Measurements from ENCODE around the gene HNRNPUL2. TPM values are rescaled to one million over a fixed set of nuclear protein-coding genes. Genes with fewer than 3 reads are reported as not detected.
A peak's percentile ranks its signal among the peaks of the same experiment; 100 is the strongest.
"Not testable (repeated sequence)": the region's sequence is repeated elsewhere in the genome, so short reads cannot be mapped to it uniquely, and the experiment has no call there.

Gene HNRNPUL2
- 10 to 100 TPM; 78.7 to 83.8 (median 81.4) TPM for polyA plus RNA-seq (ENCODE audit: insufficient read length in 3 of 3)

DNA sequence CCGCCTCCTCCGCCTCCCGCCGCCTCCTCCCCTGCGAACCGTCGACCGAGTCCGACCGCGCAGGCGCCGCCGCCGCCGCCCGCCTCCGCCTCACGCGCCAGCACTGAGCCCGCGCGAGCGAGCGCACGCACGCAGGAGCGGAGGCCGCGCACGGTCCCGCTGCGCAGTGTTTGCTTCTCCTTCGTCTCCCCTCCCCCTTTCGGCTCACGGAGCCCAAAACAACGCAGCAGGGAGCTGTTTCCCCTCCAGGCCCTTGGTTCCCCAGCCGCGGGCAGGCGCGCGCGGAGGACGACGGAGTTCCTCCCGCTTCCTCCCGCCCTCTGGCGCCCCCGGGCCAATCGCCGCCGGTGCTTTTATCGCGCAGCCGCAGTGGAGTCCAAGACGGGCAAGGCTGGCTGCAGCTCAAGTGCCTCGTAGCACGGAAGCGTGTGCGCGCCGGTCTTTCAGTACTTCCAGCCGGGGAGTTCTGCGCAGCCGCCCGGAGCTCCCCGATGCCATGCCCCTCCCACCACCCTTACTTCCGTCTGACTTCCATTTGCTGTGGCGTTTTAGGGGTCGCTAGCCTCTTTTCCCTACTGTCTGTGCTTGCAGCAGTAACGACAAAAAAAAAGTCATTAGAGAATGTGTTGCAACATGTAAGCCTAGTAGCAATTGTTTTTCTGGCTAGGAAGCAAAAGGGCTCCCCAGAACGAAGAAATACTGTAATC lies at the start of gene HNRNPUL2:
TSS of gene HNRNPUL2 (minus strand) at position 293 of the 707 bp plus-strand sequence. CDS start 301 bp downstream, outside the sequence.
- DNase-seq (ENCODE audit: low read depth in 3 of 3, low spot score in 2 of 3): peak; percentile 97 to 100 (median 98)

DNA sequence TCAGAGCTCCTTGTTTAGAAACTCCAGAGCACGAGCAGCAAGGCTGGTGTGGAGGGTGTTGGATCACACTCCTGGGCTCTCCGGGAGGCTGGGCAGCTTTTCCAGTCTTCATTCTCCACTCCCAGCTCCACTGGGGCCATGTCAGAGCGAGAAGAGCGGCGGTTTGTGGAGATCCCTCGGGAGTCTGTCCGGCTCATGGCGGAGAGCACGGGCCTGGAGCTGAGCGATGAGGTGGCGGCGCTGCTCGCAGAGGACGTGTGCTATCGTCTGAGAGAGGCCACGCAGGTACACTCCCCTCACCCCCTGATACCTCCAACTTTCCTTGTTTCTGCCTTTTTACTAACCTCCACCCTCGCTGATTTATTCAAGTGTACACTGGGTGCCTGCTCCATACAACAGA lies 48.4 kb upstream of the HNRNPUL2 start:
- DNase-seq (ENCODE audit: low read depth in 3 of 3, low spot score in 2 of 3): no peak

DNA sequence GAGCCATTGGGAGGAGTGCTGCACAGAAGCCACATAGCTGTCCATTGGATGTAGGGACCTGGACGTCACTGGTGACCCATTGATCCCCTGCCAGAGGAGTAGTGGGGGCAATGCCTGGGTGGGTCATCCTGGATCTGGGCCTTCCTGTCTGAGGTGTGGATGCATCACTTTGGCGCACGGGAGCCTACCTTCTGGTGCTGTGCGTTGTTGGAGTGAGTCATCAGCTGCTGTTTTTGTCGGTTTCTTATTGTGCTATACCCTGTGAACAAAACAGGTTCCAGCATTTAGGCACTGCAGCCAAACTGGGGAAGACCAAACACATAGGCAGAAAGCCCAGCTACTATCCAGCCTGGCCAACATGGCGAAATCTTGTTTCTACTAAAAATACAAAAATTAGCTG lies 47.1 kb upstream of the HNRNPUL2 start:
- no peak for DNase-seq (ENCODE audit: low read depth in 3 of 3, low spot score in 2 of 3)

DNA sequence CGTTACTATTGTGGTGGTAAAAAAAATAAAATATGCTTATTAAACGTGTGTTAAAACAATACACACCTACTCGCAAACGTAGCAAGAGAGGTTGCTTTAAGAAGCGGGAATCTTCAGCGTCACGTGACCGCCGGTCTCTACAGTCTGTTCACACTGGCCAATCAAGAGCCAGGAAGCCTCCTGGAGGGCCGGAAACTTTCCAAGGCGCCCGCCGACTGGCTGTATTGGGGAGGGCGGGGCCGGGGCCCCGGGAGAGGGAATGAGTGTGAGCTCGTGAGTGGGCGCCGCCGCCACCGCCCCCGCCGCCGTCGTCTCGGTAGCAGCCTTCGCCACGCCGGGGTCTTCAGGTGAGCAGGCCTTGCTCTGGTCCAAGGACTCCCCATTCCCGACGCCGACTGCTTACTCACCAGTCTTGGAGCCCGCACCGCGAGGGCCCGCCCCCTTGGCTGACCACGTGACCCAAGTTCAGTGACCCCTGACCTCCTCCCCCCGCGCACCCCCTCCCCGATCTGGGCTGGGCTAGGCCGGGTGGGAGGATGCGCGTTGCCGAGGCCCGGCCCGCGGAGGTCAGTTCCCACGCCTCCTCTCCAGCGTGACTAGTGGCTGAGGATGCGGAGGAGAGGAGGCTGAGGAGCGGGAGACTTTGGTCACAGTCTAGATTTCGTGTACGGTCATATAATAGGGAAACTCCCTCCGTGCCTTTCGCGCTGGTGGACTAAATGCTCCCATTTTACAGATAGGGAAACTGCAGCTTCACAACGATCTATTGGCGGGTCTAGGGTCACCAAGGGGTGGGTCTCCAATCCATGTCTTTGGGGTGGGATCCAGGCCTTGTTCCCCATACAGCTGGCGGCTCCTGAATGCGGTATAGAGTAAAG lies 44.1 kb upstream of the HNRNPUL2 start, which contains the start of gene TAF6L:
TSS of gene TAF6L (plus strand) at position 253 of the 878 bp plus-strand sequence. CDS start 4,388 bp downstream, outside the sequence.
- peak; percentile 84 to 96 (median 90) for DNase-seq (ENCODE audit: low read depth in 3 of 3, low spot score in 2 of 3)

DNA sequence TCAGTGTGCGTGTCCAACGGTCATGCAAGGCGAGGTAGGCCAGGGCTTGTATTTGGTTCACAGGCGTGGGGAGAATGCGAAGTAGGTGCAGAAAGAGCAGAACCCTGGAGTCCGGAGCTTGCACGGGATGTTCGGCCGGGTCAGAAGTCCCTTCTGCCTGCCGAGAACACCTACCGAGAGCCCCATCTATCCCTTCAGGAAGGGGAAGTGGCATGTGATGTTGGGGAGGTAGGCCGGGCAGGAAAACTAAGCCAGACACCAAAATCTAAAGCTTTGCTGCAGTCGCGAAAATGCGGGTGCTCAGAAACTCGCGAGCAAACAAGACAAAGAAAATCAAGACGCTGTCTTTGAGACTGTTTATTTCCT lies 43.5 kb upstream of the HNRNPUL2 start:
- no peak for DNase-seq (ENCODE audit: low read depth in 3 of 3, low spot score in 2 of 3)

DNA sequence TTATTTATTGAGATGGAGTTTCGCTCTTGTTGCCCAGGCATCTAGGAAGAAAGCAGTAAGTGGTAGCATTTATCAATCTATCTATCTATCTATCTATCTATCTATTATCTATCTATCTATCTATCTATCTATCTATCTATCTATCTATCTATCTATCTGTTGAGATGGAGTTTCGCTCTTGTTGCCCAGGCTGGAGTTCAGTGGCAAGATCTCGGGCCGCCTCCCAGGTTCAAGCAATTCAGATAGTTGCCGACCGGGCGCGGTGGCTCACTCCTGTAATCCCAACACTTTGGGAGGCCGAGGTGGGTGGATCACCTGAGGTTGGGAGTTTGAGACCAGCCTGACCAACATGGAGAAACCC lies 33.6 kb upstream of the HNRNPUL2 start:
- not testable (repeated sequence) for DNase-seq (ENCODE audit: low read depth in 3 of 3, low spot score in 2 of 3)

DNA sequence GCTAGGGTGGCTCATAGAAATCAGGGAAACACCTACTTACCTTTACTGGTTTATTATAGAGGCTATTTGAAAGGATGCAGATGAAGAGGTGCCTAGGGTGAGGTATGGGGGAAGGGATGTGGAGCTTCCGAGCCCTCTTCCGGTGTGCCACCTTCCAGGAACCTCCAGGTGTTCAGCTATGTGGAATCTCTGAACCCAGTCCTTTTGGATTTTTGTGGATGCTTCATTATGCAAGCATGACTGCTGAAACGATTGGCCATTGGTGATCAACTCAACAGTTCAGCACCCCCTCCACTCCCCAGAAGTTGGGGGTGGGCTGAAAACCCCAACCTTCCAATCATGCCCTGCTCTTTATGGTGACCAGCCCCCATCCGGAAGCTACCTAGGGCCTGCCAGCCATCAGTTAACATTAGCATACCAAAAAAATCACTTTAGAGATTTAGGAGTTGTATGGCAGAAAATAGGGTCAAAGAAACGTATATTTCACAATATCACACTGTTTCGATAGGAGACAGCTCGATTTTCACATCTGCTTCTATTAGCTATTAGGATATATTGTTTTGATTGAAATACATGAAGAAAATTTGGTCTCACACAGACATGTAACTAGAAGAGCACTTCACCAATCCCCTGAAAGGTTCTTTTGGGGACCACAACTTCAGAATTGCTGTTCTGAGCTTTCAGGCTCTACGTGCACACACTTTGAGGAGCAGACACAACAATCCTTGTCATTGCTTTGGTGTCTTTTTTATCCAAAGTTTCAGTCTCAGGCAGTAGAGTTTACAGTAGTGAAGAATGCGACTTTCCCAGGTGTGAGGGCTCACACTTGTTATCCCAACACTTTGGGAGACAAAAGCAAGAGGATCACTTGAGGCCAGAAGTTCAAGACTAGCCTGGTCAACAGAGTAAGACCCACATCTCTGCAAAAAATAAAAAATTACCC lies 30.9 kb upstream of the HNRNPUL2 start:
- DNase-seq (ENCODE audit: low read depth in 3 of 3, low spot score in 2 of 3): no peak

DNA sequence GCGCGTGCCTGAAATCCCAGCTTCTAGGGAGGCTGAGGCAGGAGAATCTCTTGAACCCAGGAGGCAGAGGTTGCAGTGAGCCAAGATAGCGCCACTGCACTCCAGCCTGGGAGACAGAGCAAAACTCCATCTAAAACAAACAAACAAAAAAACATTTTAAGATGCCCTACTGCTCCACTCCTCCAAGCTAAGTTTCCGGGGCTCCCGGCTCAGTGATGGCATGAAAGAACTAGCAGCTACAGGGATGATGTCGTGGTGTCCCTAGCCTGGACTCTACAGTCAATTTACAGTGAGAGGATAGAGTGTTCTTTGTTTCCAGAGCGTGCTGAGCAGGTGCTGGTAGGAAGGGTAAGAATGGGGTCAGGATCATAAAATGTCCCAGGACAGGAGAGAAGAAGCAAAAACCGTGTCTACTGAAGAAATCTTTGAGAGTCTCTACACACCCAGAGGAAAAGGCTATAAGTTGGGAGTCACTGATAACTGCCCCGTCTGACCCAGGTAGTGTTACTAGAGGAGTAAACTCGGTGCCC lies 27.9 kb upstream of the HNRNPUL2 start:
- DNase-seq (ENCODE audit: low read depth in 3 of 3, low spot score in 2 of 3): no peak

DNA sequence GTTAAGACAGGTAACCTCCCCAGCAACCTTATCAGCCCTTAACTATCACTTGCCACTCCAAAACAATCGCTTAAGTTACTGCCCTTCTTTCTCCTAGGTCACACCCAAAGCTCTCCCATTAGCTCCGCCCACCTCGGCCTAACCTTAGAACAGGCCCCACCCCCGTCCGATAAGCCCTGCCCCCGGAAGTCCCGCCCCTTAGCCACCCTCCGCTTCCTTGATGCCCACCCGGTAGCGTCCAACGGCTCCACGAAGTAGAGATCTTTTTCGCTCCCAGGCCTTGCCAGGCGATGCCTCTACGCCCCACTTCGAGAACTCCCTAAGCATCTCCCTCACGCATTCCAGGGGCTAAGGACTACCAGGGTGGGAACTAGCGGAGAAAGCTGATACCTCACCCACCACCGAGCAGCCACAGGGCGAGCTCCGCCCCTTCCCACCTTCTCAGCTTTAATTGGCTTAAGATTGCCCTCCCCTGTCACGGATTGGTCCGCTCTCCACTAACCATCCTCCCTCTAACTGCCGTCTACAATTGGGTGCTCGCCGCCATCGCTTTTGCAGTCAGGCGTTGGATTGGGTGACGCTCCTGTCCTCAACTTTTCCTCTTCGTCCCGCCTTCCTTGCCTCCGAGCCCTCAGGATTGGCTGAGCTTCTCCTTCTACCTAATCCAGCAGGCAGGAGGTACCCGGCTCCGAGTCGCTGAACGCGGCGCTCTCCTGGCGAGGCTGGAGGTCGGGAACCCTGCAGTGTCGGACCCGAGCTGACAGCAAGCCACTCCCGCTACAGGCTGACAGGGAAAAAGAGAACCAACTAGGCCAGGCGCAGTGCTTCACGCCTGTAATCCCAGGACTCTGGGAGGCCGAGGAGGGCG lies 26.7 kb upstream of the HNRNPUL2 start, which contains the start of gene ZBTB3:
TSS of gene ZBTB3 (minus strand) at position 425 of the 868 bp plus-strand sequence. CDS start 496 bp downstream, outside the sequence.
- DNase-seq (ENCODE audit: low read depth in 3 of 3, low spot score in 2 of 3): peak; percentile 95 to 97 (median 96)

DNA sequence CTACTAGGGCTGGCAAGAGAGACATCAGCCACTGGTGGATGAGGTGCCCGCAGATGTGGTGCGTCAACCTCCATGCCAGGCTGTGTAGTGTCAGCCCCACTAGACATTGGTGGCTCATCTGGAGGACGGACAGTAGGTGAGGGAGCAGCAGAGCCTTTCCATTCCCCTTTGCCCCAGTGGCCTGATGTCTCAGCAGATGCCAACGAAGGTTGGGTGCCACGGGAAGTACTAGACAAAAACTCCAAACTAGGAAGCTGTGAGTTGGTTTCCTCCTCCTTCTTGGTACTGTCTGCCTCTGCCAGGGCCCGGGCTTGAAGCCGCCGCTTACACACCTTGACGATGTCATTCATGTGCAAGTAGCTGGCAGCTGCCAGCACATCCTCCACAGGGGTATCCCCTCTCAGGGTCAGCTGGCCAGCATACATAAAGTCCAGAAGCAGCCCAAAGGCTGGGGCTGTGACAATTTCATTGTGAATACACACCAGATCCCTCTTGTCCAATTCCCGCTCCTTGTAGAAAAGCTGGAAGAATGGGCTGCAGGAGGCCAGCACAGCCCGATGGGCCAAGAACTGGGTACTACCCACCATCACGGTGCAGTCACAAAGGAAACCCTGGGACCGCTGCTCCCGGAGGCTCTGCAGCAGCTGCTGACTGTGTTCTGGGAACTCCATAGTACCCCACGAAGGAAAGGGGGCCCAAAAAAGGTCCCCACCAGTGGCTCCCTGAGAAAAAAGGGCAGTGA lies 25.9 kb upstream of the HNRNPUL2 start:
- DNase-seq (ENCODE audit: low read depth in 3 of 3, low spot score in 2 of 3): no peak

DNA sequence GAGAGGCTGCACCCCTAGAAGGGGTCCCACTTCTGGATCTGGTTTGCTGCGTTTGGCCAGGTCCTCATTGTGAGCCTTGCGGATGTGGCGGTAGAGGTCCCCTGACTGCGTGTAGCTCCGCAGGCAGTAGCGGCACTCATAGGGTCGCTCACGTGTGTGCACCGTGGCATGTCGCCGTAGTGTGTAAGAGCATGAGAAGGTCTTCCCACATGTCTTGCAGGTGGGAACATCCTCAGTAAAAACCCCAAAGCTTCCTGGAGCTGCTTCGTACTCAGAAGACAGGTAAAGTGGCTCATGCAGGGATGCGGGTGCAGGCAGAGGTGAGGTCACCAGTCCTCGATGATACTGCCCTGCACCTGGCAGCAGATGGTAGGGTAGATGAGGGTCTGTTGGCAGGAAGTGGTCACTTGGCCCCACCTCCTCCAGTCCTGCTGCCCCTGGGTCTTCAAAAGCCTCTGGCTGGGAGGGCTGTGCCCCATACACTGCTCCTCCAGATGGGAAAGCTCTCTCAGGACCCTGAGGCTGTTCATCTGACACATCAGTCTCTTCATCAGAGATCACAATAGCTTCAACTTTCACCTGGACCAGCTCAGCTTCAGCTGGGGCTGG lies 25.0 kb upstream of the HNRNPUL2 start:
- DNase-seq (ENCODE audit: low read depth in 3 of 3, low spot score in 2 of 3): no peak

DNA sequence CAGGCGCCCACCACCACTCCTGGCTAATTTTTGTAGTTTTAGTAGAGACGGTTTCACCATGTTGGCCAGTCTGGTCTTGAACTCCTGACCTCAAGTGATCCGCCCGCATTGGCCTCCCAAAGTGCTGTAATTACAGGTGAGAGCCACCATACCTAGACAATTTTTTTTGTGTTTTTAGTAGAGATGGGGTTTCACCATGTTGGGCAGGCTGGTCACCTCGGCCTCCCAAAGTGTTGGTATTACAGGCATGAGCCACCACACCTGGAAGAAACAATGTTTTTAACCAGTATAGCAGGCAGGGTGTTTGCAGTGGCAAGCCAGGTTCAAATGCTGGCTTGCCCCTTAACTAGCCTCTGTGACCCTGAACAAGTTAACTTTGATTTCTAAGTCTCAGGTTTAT lies 22.7 kb upstream of the HNRNPUL2 start:
- not testable (repeated sequence) for DNase-seq (ENCODE audit: low read depth in 3 of 3, low spot score in 2 of 3)

DNA sequence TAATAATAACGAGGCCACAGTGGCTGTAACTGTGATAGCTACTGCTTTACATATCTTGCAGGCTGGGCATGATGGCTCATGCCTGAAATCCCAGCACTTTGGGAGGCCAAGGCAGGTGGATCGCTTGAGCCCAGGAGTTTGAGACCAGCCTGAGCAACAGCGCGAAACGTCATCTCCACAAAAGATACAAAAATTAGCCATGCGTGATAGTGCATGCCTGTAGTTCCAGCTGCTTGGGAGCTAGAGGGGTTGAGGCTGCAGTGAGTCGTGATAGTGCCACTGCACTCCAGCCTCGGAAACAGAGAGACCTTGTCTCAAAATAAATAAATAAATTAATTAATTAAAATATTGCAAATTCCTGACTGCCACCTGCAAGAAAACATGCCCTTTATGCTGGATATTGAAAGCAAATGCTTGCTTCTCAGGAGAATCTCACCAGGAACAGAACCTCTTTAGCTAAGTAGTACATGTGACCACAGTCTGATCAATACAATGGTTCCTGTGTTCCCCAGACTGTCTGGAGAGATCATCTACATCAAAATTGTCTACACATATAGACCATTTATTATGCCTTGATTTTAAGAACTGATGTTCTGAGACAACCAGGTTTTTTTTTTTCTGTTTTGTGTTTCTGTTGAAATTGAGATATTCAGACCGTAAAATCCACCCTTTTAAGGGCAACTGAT lies 20.4 kb upstream of the HNRNPUL2 start:
- DNase-seq (ENCODE audit: low read depth in 3 of 3, low spot score in 2 of 3): no peak

DNA sequence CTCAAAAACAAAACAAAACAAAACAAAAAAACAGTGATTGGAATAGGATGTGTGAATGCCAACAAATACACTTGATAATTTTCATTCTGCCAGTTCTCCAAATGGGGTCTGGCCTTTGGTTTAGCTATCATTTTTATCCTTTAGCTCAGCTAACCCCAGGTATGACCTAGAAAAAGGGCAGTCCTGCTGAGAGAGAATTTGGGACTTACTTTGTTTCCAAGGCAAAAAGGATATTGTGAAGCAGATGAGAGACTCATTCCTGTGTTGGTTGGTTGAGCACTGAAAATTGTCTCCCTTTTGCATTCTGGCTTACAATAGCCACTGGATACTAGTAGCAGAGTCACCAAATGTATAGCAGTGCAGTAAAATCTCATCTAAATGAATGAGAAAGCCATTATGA lies 9.9 kb upstream of the HNRNPUL2 start:
- no peak for DNase-seq (ENCODE audit: low read depth in 3 of 3, low spot score in 2 of 3)

DNA sequence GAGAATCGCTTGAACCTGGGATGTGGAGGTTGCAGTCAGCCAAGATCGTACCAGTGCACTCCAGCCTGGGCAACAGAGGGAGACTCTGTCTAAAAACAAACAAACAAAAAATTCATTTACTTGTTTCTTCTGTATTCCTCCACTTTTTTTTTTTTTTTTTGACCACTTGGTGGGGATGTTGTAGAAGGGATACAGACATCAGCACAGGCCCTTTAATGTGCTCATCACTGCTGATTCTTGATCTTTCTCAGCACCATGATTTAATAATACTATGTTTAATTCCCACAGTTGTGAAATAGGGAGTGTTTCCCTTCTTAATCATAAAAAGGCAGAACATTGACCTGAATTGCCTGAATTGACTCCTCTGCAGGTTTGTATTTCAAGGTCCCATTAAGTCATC lies 5.6 kb upstream of the HNRNPUL2 start:
- no peak for DNase-seq (ENCODE audit: low read depth in 3 of 3, low spot score in 2 of 3)

DNA sequence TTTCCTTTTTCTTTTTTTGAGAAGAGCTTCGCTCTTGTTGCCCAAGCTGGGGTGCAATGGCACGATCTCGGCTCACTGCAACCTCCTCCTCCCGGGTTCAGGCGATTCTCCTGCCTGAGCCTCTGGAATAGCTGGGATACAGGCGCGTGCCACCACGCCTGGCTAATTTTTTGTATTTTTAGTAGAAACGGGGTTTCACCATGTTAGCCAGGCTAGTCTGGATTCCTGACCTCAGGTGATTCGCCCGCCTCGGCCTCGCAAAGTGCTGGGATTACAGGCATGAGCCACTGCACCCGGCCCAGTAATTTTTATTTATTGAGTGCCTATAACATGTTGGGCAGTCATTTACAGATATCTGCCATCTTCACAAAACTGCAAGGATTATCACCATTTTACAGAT lies 2.8 kb upstream of the HNRNPUL2 start:
- DNase-seq (ENCODE audit: low read depth in 3 of 3, low spot score in 2 of 3): not testable (repeated sequence)

DNA sequence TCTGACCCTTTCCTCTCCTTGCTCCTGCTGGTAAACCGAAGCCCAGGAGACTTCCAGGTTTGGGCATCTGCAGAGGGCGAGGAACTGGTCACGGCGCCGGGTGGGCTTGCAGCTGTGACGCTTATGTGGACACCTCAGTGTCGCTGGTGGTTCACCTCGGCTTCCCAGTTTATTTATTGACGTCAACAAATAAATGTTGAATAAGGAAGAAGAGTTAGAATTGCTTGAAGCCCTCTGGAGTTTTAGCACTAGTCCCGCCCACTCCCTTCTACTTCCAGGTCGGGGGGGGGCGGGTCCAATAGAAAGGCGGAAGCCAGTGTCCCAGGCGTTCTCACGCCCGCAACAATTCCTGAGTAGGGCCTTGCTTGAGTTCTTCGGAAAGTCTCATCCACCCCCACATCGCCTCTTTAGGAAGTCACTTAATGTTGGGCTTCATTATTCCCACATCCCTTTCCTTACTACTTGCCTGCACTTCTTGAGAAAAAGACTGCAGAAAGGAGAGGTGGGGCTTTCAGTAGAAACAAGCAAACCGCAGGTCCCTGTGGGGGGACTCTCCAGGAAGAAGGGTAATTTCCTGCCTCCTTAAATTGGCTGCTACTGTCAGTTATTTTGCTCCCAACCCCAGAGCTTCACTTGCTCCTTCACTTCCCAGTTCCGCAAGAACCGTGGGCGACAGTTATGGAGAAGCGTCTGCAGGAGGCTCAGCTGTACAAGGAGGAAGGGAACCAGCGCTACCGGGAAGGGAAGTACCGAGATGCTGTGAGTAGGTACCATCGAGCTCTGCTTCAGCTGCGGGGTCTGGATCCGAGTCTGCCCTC lies 1.1 kb upstream of the HNRNPUL2 start, which contains the start of gene TTC9C:
TSS of gene TTC9C (plus strand) at position 316 of the 818 bp plus-strand sequence. CDS start at position 679, 363 bp downstream.
- peak; percentile 70 to 81 (median 72) for DNase-seq (ENCODE audit: low read depth in 3 of 3, low spot score in 2 of 3)

All from right renal cortex interstitium (tissue), 3 donors.